Measurements from ENCODE around the gene MPV17L. TPM values are rescaled to one million over a fixed set of nuclear protein-coding genes. Genes with fewer than 3 reads are reported as not detected.

MPV17L gene
- polyA plus RNA-seq, 2 of the 4 experiments (the other 2 are of a cell fraction) = 3.7 to 5.8 TPM

DNA sequence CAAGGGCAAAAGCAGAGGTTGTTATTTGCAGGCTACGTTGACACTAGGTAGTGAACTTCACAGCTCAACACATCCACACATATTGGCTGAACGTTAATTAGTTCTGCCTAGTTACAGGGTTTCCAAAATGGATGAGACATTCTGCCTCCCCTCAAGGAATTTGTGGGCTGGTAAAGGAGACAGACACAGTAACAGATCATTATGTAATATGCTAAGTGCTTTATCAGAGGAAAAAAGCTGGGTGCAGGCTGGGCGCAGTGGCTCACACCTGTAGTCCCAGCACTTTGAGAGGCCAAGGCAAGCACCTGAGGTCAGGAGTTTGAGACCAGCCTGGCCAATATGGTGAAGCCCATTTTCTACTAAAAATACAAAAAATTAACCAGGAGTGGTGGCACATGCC is 65.0 kb downstream of the MPV17L start:
- H3K4me1 ChIP-seq = peaks cover 8% of the 10 kb centered on the region
- ATAC-seq (peak in 1 of 2 experiments; percentile 47; a peak in 1 of 6 replicates), FAIRE-seq (no peak), DNase-seq (ENCODE audit: low read depth in 1 of 2, low spot score in 1 of 2) (no peak)
- H3K4me2 ChIP-seq = no peak overlapping the region
- CTCF ChIA-PET = interaction anchor here (0.9 to 1.0 kb wide), 2 partner anchors 10 to 22 kb away, joined by 3 read pairs; no protein-coding TSS in a partner anchor
- 81% methylated on average over 3 of the region's 3 CpGs for WGBS (ENCODE audit: missing lambda C conversion rate)
- no peak overlapping the region for H3K4me3 ChIP-seq
- no peak overlapping the region for H3K27ac ChIP-seq
- POLR2A ChIA-PET = no interaction called here
- TF ChIP-seq KDM5A (IDR thresholded peaks at IDR 0.05) = no peak
- no peak for TF ChIP-seq HDAC2 (IDR thresholded peaks at IDR 0.05)
- TF ChIP-seq FOSL2 (IDR thresholded peaks at IDR 0.05) = no peak
- TF ChIP-seq FOSL2 (CRISPR knock-in tag; IDR thresholded peaks at IDR 0.05) = no peak
- no peak for TF ChIP-seq BHLHE40 (IDR thresholded peaks at IDR 0.05; ENCODE audit: low read depth, low read length)
- TF ChIP-seq HOXA7 (CRISPR knock-in tag; IDR thresholded peaks at IDR 0.05) = no peak
- no peak for TF ChIP-seq RAD21 (conservative IDR thresholded peaks at IDR 0.05 in 1 of 2, IDR thresholded peaks at IDR 0.05 in 1 of 2)
- TF ChIP-seq, protein P1, sequence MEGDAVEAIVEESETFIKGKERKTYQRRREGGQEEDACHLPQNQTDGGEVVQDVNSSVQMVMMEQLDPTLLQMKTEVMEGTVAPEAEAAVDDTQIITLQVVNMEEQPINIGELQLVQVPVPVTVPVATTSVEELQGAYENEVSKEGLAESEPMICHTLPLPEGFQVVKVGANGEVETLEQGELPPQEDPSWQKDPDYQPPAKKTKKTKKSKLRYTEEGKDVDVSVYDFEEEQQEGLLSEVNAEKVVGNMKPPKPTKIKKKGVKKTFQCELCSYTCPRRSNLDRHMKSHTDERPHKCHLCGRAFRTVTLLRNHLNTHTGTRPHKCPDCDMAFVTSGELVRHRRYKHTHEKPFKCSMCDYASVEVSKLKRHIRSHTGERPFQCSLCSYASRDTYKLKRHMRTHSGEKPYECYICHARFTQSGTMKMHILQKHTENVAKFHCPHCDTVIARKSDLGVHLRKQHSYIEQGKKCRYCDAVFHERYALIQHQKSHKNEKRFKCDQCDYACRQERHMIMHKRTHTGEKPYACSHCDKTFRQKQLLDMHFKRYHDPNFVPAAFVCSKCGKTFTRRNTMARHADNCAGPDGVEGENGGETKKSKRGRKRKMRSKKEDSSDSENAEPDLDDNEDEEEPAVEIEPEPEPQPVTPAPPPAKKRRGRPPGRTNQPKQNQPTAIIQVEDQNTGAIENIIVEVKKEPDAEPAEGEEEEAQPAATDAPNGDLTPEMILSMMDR (IDR thresholded peaks at IDR 0.05) = no peak
- no peak for TF ChIP-seq KDM1A (IDR thresholded peaks at IDR 0.05; ENCODE audit: low read depth)
- TF ChIP-seq RFX5 (IDR thresholded peaks at IDR 0.05) = no peak
- TF ChIP-seq NPAS2 (CRISPR knock-in tag; IDR thresholded peaks at IDR 0.05; ENCODE audit: borderline replicate concordance) = no peak
- no peak for TF ChIP-seq NFE2L2 (conservative IDR thresholded peaks at IDR 0.05; ENCODE audit: low read length)
- no peak for TF ChIP-seq CEBPB (IDR thresholded peaks at IDR 0.05)
- no peaks in the 10 kb centered on the region for H3K9me3 ChIP-seq

DNA sequence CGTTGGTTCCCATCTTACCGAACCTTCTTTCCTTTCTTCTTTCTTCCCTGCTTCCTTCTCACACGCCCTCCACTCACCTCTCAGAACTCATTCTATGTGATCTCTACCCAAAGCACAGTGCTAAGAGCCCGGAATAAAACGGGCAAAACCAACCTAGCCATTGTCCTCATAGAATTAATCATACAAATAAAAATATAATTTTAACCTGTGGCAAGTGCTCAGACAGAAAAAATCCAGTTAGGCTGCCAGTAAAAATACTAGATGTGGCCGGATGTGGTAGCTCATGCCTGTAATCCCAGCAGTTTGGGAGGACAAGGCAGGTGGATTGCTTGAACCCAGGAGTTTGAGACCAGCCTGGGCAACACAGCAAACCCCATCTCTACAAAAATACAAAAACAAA is 65.8 kb downstream of the MPV17L start:
- no peak for FAIRE-seq
- no peak overlapping the region for H3K4me2 ChIP-seq
- CTCF ChIA-PET = interaction anchor here (0.9 to 1.1 kb wide), 3 partner anchors 11 to 34 kb away, joined by 3 read pairs; no protein-coding TSS in a partner anchor

More for the DNA sequence above, 65.8 kb downstream of the MPV17L start:
- no peak overlapping the region for H3K4me3 ChIP-seq
- no peak for DNase-seq (ENCODE audit: low read depth in 1 of 2, low spot score in 1 of 2)
- 87% methylated on average over 6 of the region's 6 CpGs for WGBS (ENCODE audit: missing lambda C conversion rate)
- TF ChIP-seq, protein P2, sequence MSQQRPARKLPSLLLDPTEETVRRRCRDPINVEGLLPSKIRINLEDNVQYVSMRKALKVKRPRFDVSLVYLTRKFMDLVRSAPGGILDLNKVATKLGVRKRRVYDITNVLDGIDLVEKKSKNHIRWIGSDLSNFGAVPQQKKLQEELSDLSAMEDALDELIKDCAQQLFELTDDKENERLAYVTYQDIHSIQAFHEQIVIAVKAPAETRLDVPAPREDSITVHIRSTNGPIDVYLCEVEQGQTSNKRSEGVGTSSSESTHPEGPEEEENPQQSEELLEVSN (IDR thresholded peaks at IDR 0.05; ENCODE audit: borderline replicate concordance, low read depth) = no peak
- no peak for TF ChIP-seq ESRRA (IDR thresholded peaks at IDR 0.05; ENCODE audit: borderline replicate concordance, low read length)
- TF ChIP-seq HOXB13 (CRISPR knock-in tag; IDR thresholded peaks at IDR 0.05; ENCODE audit: low read depth) = no peak
- no peak for TF ChIP-seq CHD2 (IDR thresholded peaks at IDR 0.05; ENCODE audit: low read length, partially characterized antibody)
- TF ChIP-seq SREBF2 (IDR thresholded peaks at IDR 0.05) = no peak
- no peak for TF ChIP-seq HDAC2 (IDR thresholded peaks at IDR 0.05)
- no peak for TF ChIP-seq POLR2A (IDR thresholded peaks at IDR 0.05; ENCODE audit: low read length)
- no peak for TF ChIP-seq EHMT2 (IDR thresholded peaks at IDR 0.05; ENCODE audit: low read depth)
- no peak for TF ChIP-seq MYC (IDR thresholded peaks at IDR 0.05; ENCODE audit: borderline replicate concordance, low read length)
- TF ChIP-seq, protein P3, sequence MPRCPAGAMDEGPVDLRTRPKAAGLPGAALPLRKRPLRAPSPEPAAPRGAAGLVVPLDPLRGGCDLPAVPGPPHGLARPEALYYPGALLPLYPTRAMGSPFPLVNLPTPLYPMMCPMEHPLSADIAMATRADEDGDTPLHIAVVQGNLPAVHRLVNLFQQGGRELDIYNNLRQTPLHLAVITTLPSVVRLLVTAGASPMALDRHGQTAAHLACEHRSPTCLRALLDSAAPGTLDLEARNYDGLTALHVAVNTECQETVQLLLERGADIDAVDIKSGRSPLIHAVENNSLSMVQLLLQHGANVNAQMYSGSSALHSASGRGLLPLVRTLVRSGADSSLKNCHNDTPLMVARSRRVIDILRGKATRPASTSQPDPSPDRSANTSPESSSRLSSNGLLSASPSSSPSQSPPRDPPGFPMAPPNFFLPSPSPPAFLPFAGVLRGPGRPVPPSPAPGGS (IDR thresholded peaks at IDR 0.05) = no peak
- TF ChIP-seq, protein P4, sequence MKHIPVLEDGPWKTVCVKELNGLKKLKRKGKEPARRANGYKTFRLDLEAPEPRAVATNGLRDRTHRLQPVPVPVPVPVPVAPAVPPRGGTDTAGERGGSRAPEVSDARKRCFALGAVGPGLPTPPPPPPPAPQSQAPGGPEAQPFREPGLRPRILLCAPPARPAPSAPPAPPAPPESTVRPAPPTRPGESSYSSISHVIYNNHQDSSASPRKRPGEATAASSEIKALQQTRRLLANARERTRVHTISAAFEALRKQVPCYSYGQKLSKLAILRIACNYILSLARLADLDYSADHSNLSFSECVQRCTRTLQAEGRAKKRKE (CRISPR knock-in tag; IDR thresholded peaks at IDR 0.05; ENCODE audit: low read depth) = no peak
- no peak for TF ChIP-seq RFX5 (IDR thresholded peaks at IDR 0.05)
- TF ChIP-seq, protein P5, sequence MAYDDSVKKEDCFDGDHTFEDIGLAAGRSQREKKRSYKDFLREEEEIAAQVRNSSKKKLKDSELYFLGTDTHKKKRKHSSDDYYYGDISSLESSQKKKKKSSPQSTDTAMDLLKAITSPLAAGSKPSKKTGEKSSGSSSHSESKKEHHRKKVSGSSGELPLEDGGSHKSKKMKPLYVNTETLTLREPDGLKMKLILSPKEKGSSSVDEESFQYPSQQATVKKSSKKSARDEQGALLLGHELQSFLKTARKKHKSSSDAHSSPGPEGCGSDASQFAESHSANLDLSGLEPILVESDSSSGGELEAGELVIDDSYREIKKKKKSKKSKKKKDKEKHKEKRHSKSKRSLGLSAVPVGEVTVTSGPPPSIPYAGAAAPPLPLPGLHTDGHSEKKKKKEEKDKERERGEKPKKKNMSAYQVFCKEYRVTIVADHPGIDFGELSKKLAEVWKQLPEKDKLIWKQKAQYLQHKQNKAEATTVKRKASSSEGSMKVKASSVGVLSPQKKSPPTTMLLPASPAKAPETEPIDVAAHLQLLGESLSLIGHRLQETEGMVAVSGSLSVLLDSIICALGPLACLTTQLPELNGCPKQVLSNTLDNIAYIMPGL (CRISPR knock-in tag; IDR thresholded peaks at IDR 0.05; ENCODE audit: borderline replicate concordance) = no peak
- no peak for TF ChIP-seq MAZ (IDR thresholded peaks at IDR 0.05; ENCODE audit: borderline replicate concordance, low read depth, low read length)
- POLR2A ChIA-PET = no interaction called here
- ATAC-seq = no peak
- H3K27ac ChIP-seq = no peak overlapping the region
- H3K9me3 ChIP-seq = no peaks in the 10 kb centered on the region
- peaks cover 15% of the 10 kb centered on the region for H3K4me1 ChIP-seq

Data from A549 (cell line).